Activated naive CD8-positive, alpha-beta T cell treated with anti-CD3 and anti-CD28 coated beads, Interleukin-2, amount 50 U/mL, for 24 hours (primary cell): ENCODE results near the gene LORICRIN.

ENCODE experiments used
- ATAC-seq: fragments of 150-1000 bp; cut with Tn5 transposase; one replicate; pipeline ENCODE4 v1.10.0; 2021
- DNase-seq: peaks from one replicate; pipeline ENCODE4 v3.0.0; 2021
- H3K27ac Mint-ChIP-seq: one replicate; pipeline ENCODE4 v1.8.0; 2021; ENCODE audit warnings: mild to moderate bottlenecking, mixed read lengths
- H3K27me3 Mint-ChIP-seq: one replicate; pipeline ENCODE4 v1.8.0; 2021; ENCODE audit warnings: mixed read lengths
- H3K36me3 Mint-ChIP-seq: one replicate; pipeline ENCODE4 v1.8.0; 2021; ENCODE audit warnings: low read depth, mixed read lengths
- H3K4me1 Mint-ChIP-seq: one replicate; pipeline ENCODE4 v1.8.0; 2021; ENCODE audit warnings: mixed read lengths
- H3K4me3 Mint-ChIP-seq: one replicate; pipeline ENCODE4 v1.8.0; 2021; ENCODE audit warnings: mild to moderate bottlenecking, moderate library complexity, mixed read lengths
- H3K9me3 Mint-ChIP-seq: one replicate; pipeline ENCODE4 v1.8.0; 2021; ENCODE audit warnings: mixed read lengths

The LORICRIN gene

DNA sequence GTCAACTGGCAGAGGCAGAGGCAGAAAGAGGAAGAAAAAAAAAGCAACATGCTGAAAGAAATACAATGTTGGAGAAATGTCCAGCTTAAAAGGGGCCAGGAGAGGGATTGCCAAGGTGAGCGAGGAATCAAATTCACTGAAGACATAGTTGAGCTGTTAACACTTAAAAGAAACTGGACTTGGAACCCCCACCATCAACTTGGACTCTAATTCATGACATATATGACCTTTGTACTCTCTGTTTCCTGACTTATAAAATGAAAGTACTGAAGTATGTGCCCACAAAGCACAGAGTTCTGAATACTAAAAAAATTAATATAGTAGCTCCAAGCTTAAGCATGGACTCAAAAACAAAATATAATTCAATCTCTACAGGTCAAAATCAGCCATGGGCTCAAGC lies 26.0 kb upstream of the LORICRIN start:
- DNase-seq, result no peak
- Mint-ChIP-seq H3K9me3 (no peaks in the 10 kb centered on the region), H3K27ac (no peak overlapping the region), H3K4me1 (no peaks in the 10 kb centered on the region), H3K4me3 (no peak overlapping the region), H3K27me3 (peaks cover 12% of the 10 kb centered on the region), H3K36me3 (no peaks in the 10 kb centered on the region)
- ATAC-seq, result no peak

DNA sequence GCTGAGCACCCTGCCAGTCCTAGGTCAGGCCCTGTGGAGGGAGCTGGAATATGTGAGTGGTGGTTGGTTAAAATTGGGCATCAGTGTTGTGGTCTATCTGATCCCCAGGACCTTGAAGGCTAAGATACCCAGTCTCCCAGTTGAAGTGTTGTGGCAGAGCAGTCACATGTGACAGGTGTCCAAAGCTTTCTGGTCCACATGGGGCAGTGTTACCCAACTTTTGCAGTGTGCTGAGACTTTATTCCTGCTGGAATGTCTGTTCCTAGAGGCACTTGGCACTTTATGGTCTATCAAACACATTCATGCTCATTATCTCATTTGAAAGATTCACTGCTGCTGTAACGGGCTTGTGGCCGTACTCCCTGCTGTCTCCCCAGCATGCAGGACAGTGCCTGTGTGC lies 21.0 kb upstream of the LORICRIN start:
- H3K27ac Mint-ChIP-seq, result no peak overlapping the region
- peaks cover 2% of the 10 kb centered on the region for H3K27me3 Mint-ChIP-seq
- DNase-seq (no peak), ATAC-seq (no peak)
- no peaks in the 10 kb centered on the region for H3K36me3 Mint-ChIP-seq
- H3K4me1 Mint-ChIP-seq, result no peaks in the 10 kb centered on the region
- H3K4me3 Mint-ChIP-seq, result no peak overlapping the region
- H3K9me3 Mint-ChIP-seq, result no peaks in the 10 kb centered on the region

DNA sequence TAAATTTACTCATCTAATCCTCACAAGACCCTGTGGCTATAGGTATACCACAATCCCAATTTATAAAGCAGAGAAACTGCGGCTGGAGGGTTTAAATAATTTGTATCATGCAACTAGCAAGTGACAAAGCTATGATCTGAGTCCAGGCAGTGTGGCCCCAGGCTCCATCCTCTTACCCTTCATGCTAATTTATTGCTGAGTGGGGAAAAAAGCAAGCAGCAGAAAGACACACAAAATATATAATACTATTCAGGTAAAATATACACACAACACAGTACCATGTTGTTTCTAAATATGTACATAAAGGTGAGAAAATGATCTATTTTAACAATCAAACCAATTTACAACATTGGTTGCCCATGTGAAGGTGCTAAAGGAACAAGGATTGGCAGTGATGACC lies 17.3 kb upstream of the LORICRIN start:
- no peaks in the 10 kb centered on the region for H3K9me3 Mint-ChIP-seq
- H3K4me1 Mint-ChIP-seq, result no peaks in the 10 kb centered on the region
- H3K27me3 Mint-ChIP-seq, result peaks cover 2% of the 10 kb centered on the region
- ATAC-seq (no peak), DNase-seq (no peak)
- H3K4me3 Mint-ChIP-seq, result no peak overlapping the region
- H3K36me3 Mint-ChIP-seq, result no peaks in the 10 kb centered on the region
- H3K27ac Mint-ChIP-seq, result no peak overlapping the region

DNA sequence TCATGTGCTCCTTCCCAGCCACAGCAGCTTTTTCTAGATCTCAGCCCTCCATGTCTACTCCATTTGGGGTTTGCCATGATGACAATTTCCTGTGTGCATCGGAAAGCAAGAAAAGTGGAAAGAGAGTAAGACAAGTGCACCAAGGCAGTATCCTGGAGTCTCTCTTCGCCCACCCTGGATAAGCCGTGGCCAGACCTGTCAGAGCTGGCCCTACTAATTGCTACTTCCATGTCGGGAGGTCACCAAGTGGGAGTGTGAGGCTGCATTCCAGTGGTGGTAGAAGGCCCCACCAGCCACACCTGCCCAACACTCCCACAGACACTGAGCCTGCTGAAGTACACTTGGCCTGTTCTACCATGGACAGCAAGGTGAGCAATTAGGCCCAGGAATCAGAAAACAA lies 14.0 kb upstream of the LORICRIN start:
- no peak for ATAC-seq
- H3K27ac Mint-ChIP-seq, result no peak overlapping the region
- H3K27me3 Mint-ChIP-seq, result peaks cover 10% of the 10 kb centered on the region
- no peaks in the 10 kb centered on the region for H3K36me3 Mint-ChIP-seq
- no peak overlapping the region for H3K4me3 Mint-ChIP-seq
- H3K4me1 Mint-ChIP-seq, result no peaks in the 10 kb centered on the region
- DNase-seq, result no peak
- H3K9me3 Mint-ChIP-seq, result no peaks in the 10 kb centered on the region

DNA sequence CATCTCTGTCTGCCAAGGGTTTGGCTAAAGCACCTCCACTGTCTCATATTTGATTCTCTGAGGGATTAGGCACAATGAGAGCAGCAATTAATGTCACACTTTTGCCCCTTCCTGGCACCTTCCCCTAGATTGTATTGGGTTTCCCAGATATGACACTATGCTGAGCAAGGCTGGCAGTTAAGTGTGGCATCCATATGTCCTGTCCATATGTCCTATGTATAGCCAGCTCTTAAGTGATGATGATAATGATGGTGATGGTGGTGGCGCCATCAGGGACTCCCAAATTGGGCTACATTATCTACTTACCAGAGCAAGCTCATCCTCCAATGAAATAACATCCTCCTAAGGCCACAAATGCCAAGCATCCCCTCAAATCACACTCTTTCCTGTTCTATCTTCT lies 13.5 kb upstream of the LORICRIN start:
- no peak for DNase-seq
- Mint-ChIP-seq H3K4me1 (no peaks in the 10 kb centered on the region), H3K27ac (no peak overlapping the region), H3K9me3 (no peaks in the 10 kb centered on the region), H3K36me3 (no peaks in the 10 kb centered on the region), H3K27me3 (peaks cover 11% of the 10 kb centered on the region), H3K4me3 (no peak overlapping the region)
- no peak for ATAC-seq

DNA sequence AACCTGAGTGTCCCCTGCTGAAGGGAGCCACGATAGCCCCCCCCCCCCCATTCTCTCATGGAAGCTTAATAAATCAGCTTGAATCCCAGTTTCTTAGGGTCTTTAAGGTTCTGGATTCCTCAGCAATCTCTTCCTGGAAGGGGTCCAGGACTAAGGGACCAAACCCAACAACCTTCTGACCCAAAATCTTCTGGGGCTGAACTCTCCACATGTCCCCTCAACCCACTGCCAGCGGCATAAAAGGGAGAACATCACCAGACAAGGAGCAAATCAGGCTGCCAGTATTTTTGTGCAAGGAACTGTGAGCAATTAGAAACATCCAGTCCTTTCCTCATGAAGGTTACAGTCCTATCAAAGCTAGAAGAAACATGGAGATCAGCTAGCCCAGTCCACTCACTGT lies 12.7 kb upstream of the LORICRIN start:
- no peaks in the 10 kb centered on the region for H3K36me3 Mint-ChIP-seq
- DNase-seq (no peak), ATAC-seq (no peak)
- H3K4me3 Mint-ChIP-seq, result no peak overlapping the region
- H3K27ac Mint-ChIP-seq, result no peak overlapping the region
- H3K4me1 Mint-ChIP-seq, result peaks cover 2% of the 10 kb centered on the region
- H3K27me3 Mint-ChIP-seq, result peaks cover 16% of the 10 kb centered on the region
- no peaks in the 10 kb centered on the region for H3K9me3 Mint-ChIP-seq

DNA sequence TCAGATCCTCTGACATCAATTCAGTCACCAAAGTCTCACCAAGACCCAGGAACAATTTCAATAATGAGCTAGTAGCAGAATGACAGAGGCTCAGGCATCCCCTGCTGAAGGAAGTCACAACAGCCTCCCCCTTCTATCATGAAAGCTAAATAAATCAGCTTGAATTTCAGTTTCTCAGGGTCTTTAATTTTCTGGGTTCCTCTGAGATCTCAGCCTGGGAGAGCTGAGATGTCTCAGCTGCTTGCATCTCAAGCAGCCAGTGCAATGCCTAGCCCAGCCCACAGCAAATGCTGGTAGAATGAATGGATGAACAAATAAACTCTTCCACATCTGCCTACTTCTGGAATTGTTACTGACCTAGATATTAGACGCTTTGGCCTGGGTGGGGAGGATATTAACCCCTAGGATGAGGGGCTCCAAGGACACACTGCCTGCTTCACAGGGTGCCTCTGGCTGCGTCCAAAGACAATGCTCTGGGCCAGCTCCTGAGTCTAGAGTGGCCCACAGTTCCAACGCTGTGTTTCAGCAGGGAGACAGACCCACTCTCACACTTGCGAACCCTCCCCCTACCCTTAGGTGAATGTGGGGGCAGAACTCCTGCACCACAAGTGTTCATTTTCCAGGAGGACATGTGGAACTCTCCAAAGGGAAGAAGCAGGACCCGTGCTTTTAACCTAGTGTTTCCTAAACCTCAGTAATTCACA lies 11.2 kb upstream of the LORICRIN start:
- Mint-ChIP-seq H3K27me3 (peaks cover 16% of the 10 kb centered on the region), H3K4me1 (peaks cover 2% of the 10 kb centered on the region), H3K27ac (no peak overlapping the region), H3K9me3 (no peaks in the 10 kb centered on the region), H3K36me3 (no peaks in the 10 kb centered on the region), H3K4me3 (no peak overlapping the region)
- DNase-seq, result no peak
- ATAC-seq, result no peak

DNA sequence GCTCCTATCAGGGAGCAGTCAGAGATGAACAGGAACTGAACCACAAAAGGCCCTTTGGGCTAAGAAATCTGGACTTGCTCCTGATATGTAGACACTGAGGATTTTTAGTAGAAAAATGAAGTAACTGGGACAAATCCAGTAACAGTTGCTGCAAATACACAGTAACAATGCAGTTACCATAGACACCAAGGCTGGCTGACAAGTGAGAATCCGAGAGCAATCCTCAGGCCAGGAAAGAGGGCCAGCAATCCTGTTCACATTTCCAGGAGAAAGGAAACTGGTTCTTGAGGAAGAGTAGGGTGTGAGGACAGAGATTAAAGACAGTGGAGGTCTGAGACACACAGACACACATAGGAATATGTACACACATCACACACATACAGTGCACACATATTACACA lies 9.3 kb upstream of the LORICRIN start:
- Mint-ChIP-seq H3K4me1 (peaks cover 2% of the 10 kb centered on the region), H3K27ac (no peak overlapping the region), H3K36me3 (no peaks in the 10 kb centered on the region), H3K4me3 (no peak overlapping the region), H3K27me3 (peaks cover 21% of the 10 kb centered on the region), H3K9me3 (no peaks in the 10 kb centered on the region)
- no peak for ATAC-seq
- DNase-seq, result no peak

DNA sequence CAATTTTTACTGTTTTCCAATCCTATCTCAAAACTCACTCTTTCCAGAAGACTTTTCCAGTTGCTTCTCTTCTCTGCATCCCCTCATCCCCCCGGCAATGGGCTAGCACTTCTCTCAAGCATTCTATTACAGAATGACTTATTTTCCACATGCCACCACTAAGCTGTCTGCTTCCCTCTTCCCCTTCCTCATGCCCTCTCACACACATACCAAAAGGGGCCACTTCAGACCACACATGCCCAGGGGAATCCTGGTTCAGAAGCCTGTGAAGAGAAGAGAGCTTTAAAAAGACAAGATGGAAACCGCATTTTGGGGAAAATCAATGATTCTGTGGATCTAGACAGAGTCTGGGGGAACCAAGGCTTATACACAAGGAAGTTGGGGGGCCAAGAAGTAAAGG lies 8.4 kb upstream of the LORICRIN start:
- H3K9me3 Mint-ChIP-seq, result no peaks in the 10 kb centered on the region
- H3K27me3 Mint-ChIP-seq, result peaks cover 21% of the 10 kb centered on the region
- ATAC-seq, result no peak
- H3K4me1 Mint-ChIP-seq, result peaks cover 2% of the 10 kb centered on the region
- no peak overlapping the region for H3K4me3 Mint-ChIP-seq
- H3K36me3 Mint-ChIP-seq, result no peaks in the 10 kb centered on the region
- no peak overlapping the region for H3K27ac Mint-ChIP-seq
- no peak for DNase-seq

DNA sequence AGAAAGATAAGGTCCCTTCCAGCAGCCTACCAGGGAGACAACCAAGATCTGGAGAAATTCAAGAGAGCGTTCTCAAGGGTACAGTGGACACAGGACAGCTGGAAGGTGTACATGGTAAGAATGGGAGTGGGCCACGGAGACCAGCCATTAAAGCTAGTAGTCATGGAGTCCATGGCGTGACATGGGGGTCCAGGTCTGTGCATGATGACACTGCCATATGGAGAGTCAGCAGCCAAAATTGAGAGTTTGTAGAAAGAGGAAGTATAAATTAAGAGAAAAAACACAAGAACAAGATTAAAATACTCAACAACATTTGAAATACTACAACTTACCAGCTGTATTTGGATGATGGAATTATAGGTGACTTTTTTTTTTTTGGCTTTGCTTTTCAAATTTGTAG lies 7.9 kb upstream of the LORICRIN start:
- Mint-ChIP-seq H3K27ac (no peak overlapping the region), H3K9me3 (no peaks in the 10 kb centered on the region), H3K4me1 (peaks cover 2% of the 10 kb centered on the region), H3K36me3 (no peaks in the 10 kb centered on the region), H3K27me3 (peaks cover 21% of the 10 kb centered on the region), H3K4me3 (no peak overlapping the region)
- DNase-seq (no peak), ATAC-seq (no peak)

DNA sequence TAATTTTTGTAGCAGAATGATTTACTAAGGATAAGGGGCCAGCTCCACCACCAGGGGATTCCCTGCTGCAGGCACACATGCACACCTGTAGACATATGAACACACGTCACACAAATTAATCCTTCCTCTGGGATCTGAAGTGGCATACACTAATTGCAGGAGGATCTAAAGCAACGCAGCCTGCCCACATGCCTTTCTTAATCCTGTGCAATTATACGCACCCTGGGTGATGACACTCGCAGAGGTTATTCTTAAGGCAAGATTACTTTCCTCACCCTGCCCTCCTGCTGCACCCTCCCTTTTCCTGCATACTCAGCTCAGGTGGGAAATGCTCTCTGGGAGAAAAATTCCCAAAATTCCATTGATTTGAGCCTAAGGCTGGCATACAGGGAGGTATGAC lies 7.5 kb upstream of the LORICRIN start:
- H3K4me1 Mint-ChIP-seq, result peaks cover 2% of the 10 kb centered on the region
- H3K27ac Mint-ChIP-seq, result no peak overlapping the region
- no peaks in the 10 kb centered on the region for H3K9me3 Mint-ChIP-seq
- no peaks in the 10 kb centered on the region for H3K36me3 Mint-ChIP-seq
- peaks cover 21% of the 10 kb centered on the region for H3K27me3 Mint-ChIP-seq
- ATAC-seq (no peak), DNase-seq (no peak)
- no peak overlapping the region for H3K4me3 Mint-ChIP-seq

DNA sequence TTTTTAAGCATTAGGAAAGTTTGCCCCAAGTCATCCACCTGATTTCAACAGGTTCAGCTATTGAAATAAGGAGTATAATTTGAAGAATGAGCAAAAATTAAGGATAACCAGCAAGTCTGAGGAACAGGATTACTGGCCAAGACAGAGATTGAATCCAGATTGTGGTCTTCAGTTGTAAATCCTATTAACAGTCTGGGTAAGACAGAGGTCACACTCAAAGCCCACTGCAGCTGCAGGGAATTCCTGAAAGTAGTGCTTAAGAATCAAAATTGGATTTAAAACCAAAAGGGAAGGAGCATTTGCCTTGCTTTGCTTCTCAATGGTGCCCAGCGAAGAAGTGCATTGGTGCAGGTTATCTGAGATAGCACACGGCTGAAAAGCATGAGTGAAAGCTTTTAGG lies 6.4 kb upstream of the LORICRIN start:
- no peak overlapping the region for H3K27ac Mint-ChIP-seq
- DNase-seq (no peak), ATAC-seq (no peak)
- H3K27me3 Mint-ChIP-seq, result peaks cover 18% of the 10 kb centered on the region
- no peaks in the 10 kb centered on the region for H3K9me3 Mint-ChIP-seq
- H3K4me3 Mint-ChIP-seq, result no peak overlapping the region
- H3K36me3 Mint-ChIP-seq, result no peaks in the 10 kb centered on the region
- H3K4me1 Mint-ChIP-seq, result peaks cover 2% of the 10 kb centered on the region

DNA sequence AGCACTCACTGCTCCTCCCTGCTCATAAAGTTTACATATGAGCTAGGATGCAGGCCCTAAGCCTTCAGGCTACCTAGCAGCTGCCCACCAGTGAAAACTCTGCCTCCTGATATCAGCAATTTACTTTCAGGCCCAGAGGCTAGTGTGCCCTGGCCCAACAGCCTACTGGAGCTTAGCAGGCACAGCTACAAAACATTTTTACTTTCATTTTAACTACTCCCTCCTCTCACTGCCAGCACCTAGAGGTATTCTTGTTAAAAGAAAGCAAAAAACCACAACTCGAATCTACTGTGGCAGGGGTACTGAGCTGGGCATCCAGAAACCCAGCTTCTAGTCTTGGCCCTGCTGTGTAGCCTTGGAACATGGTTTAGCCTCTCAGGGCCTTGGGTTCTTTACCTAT lies 5.8 kb upstream of the LORICRIN start:
- Mint-ChIP-seq H3K27me3 (peaks cover 21% of the 10 kb centered on the region), H3K27ac (no peak overlapping the region), H3K4me3 (no peak overlapping the region), H3K36me3 (no peaks in the 10 kb centered on the region), H3K9me3 (no peaks in the 10 kb centered on the region), H3K4me1 (peaks cover 2% of the 10 kb centered on the region)
- ATAC-seq, result no peak
- no peak for DNase-seq

DNA sequence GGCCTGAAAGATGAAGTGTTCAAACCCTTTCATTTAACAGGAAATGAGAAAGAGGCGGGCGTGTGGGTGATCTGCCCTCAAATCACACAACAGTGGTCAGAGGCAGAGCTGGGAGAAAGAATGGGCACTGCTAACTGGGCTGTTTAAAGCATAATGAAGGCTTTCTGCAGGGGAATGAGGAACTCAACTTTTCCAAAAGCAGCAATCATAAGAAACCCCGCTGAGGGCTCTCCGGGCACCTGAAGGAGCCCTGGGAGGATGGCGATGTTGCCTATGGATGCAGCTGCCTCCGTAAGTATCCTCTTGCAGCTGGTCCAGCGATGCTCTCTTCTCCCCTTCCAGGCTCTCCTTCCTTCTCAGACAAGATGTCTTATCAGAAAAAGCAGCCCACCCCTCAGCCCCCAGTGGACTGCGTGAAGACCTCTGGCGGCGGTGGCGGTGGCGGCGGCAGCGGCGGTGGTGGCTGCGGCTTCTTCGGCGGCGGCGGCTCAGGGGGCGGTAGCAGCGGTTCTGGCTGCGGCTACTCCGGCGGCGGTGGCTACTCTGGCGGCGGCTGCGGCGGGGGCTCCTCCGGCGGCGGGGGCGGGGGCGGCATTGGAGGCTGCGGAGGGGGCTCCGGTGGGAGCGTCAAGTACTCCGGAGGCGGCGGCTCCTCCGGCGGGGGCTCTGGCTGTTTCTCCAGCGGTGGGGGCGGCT lies 1.2 kb downstream of the LORICRIN start:
- H3K27ac Mint-ChIP-seq, result no peak overlapping the region
- H3K9me3 Mint-ChIP-seq, result no peaks in the 10 kb centered on the region
- DNase-seq (peak; percentile 18), ATAC-seq (no peak)
- H3K4me3 Mint-ChIP-seq, result peak overlapping the region; percentile 53
- no peaks in the 10 kb centered on the region for H3K36me3 Mint-ChIP-seq
- peaks cover 29% of the 10 kb centered on the region for H3K4me1 Mint-ChIP-seq
- peaks cover 59% of the 10 kb centered on the region for H3K27me3 Mint-ChIP-seq

DNA sequence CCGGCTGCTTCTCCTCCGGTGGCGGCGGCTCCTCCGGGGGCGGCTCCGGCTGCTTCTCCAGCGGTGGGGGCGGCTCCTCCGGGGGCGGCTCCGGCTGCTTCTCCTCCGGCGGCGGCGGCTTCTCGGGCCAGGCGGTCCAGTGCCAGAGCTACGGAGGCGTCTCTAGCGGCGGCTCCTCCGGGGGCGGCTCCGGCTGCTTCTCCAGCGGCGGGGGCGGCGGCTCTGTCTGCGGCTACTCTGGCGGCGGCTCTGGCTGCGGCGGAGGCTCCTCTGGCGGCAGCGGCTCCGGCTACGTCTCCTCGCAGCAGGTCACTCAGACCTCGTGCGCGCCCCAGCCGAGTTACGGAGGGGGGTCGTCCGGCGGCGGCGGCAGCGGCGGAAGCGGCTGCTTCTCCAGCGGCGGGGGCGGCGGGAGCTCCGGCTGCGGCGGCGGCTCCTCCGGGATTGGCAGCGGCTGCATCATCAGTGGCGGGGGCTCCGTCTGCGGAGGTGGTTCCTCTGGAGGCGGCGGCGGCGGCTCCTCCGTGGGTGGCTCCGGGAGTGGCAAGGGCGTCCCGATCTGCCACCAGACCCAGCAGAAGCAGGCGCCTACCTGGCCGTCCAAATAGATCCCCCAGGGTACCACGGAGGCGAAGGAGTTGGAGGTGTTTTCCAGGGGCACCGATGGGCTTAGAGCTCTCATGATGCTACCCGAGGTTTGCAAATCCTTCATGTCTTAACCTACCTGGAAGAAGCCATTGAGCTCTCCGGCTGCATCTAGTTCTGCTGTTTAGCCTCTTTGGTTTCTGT lies 2.0 kb downstream of the LORICRIN start:
- H3K36me3 Mint-ChIP-seq, result no peaks in the 10 kb centered on the region
- no peaks in the 10 kb centered on the region for H3K9me3 Mint-ChIP-seq
- peak overlapping the region; percentile 65 for H3K4me3 Mint-ChIP-seq
- peaks cover 29% of the 10 kb centered on the region for H3K4me1 Mint-ChIP-seq
- ATAC-seq (no peak), DNase-seq (peak; percentile 20)
- no peak overlapping the region for H3K27ac Mint-ChIP-seq
- H3K27me3 Mint-ChIP-seq, result peaks cover 65% of the 10 kb centered on the region
